ENCODE results near the gene S100A9. TPM values are rescaled to one million over a fixed set of nuclear protein-coding genes. Genes with fewer than 3 reads are reported as not detected.

The S100A9 gene
- total RNA-seq, 2 donors from 2014 or later, result not detected

DNA sequence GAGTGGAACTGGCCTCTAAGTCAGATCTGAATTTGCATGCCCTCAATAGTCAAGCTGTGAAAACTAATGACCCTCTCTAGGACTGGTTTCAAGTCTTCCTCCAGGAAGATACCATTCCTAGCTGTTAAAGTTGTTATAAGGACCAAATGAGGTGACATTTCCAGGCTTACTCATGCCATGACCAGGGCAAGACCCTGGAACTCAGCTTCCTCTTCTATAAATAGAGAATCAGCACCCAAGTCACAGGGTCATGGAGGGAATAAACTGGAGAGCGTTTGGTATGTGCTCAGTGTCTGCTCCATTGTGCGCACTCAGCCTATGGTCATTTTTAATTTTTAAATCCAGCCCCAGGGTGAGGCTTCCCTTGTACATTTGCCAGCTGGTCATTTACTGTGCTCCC lies 2.5 kb downstream of the S100A9 start:
- 97 to 100% methylated on average over 1 to 2 of the region's 2 CpGs for WGBS, 2 experiments (ENCODE audit: insufficient coverage in 1 of 2, insufficient read length in 1 of 2)
- no peaks in the 10 kb centered on the region for H3K27me3 ChIP-seq (ENCODE audit: control insufficient read depth, insufficient read depth, low read length, poor library complexity, severe bottlenecking)
- no peaks in the 10 kb centered on the region for H3K4me1 Mint-ChIP-seq
- H3K9ac ChIP-seq (ENCODE audit: extremely low read depth, low read length, poor library complexity, severe bottlenecking), result no peak overlapping the region
- H3K9me3 Mint-ChIP-seq, result no peaks in the 10 kb centered on the region
- no peak overlapping the region for H3K27ac ChIP-seq (ENCODE audit: low read depth, low read length)
- no peaks in the 10 kb centered on the region for H3K36me3 Mint-ChIP-seq (ENCODE audit: low read depth)
- H3K4me1 ChIP-seq (ENCODE audit: control insufficient read depth, insufficient read depth, low read length), result no peaks in the 10 kb centered on the region
- TF ChIP-seq, protein P1, sequence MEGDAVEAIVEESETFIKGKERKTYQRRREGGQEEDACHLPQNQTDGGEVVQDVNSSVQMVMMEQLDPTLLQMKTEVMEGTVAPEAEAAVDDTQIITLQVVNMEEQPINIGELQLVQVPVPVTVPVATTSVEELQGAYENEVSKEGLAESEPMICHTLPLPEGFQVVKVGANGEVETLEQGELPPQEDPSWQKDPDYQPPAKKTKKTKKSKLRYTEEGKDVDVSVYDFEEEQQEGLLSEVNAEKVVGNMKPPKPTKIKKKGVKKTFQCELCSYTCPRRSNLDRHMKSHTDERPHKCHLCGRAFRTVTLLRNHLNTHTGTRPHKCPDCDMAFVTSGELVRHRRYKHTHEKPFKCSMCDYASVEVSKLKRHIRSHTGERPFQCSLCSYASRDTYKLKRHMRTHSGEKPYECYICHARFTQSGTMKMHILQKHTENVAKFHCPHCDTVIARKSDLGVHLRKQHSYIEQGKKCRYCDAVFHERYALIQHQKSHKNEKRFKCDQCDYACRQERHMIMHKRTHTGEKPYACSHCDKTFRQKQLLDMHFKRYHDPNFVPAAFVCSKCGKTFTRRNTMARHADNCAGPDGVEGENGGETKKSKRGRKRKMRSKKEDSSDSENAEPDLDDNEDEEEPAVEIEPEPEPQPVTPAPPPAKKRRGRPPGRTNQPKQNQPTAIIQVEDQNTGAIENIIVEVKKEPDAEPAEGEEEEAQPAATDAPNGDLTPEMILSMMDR (conservative IDR thresholded peaks at IDR 0.05), result no peak
- DNase-seq, result no peak
- no peak overlapping the region for H3K4me3 Mint-ChIP-seq
- H3K27ac Mint-ChIP-seq, result no peak overlapping the region
- H3K27me3 Mint-ChIP-seq (ENCODE audit: insufficient read depth), result peaks cover 7% of the 10 kb centered on the region
- H3K4me3 ChIP-seq (ENCODE audit: low read length), result no peak overlapping the region
- no peaks in the 10 kb centered on the region for H3K9me3 ChIP-seq (ENCODE audit: control insufficient read depth, low read length)
- no peaks in the 10 kb centered on the region for H3K36me3 ChIP-seq (ENCODE audit: control insufficient read depth, insufficient read depth, low read length)

DNA sequence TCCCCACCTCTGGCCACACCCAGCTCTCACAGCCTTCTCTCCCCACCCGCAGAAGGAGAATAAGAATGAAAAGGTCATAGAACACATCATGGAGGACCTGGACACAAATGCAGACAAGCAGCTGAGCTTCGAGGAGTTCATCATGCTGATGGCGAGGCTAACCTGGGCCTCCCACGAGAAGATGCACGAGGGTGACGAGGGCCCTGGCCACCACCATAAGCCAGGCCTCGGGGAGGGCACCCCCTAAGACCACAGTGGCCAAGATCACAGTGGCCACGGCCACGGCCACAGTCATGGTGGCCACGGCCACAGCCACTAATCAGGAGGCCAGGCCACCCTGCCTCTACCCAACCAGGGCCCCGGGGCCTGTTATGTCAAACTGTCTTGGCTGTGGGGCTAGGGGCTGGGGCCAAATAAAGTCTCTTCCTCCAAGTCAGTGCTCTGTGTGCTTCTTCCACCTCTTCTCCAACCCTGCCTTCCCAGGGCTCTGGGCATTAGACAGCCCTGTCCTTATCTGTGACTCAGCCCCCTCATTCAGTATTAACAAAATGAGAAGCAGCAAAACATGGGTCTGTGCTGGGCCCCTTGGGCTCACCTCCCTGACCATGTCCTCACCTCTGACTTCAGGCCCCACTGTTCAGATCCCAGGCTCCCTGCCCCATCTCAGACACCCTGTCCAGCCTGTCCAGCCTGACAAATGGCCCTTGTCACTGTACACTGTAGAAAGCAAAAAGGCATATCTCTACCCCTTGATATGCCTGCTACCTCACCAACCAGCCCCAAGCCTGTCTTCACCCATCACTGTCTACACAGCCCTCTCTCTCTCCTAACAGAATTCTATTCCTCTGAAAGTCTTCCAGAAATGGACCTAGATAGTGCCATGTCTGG lies 3.2 kb downstream of the S100A9 start:
- H3K36me3 ChIP-seq (ENCODE audit: control insufficient read depth, insufficient read depth, low read length), result no peaks in the 10 kb centered on the region
- Mint-ChIP-seq H3K4me3 (no peak overlapping the region), H3K4me1 (no peaks in the 10 kb centered on the region), H3K9me3 (no peaks in the 10 kb centered on the region), H3K27ac (no peak overlapping the region), H3K27me3 (ENCODE audit: insufficient read depth) (peaks cover 7% of the 10 kb centered on the region), H3K36me3 (ENCODE audit: low read depth) (no peaks in the 10 kb centered on the region)
- 93 to 95% methylated on average over 6 to 11 of the region's 11 CpGs for WGBS, 2 experiments (ENCODE audit: insufficient coverage in 1 of 2, insufficient read length in 1 of 2)
- DNase-seq, result peak; percentile 29
- H3K27me3 ChIP-seq (ENCODE audit: control insufficient read depth, insufficient read depth, low read length, poor library complexity, severe bottlenecking), result no peaks in the 10 kb centered on the region
- no peaks in the 10 kb centered on the region for H3K9me3 ChIP-seq (ENCODE audit: control insufficient read depth, low read length)
- no peak overlapping the region for H3K9ac ChIP-seq (ENCODE audit: extremely low read depth, low read length, poor library complexity, severe bottlenecking)
- no peaks in the 10 kb centered on the region for H3K4me1 ChIP-seq (ENCODE audit: control insufficient read depth, insufficient read depth, low read length)
- TF ChIP-seq, protein P1 (conservative IDR thresholded peaks at IDR 0.05), result no peak
- no peak overlapping the region for H3K27ac ChIP-seq (ENCODE audit: low read depth, low read length)
- no peak overlapping the region for H3K4me3 ChIP-seq (ENCODE audit: low read length)

DNA sequence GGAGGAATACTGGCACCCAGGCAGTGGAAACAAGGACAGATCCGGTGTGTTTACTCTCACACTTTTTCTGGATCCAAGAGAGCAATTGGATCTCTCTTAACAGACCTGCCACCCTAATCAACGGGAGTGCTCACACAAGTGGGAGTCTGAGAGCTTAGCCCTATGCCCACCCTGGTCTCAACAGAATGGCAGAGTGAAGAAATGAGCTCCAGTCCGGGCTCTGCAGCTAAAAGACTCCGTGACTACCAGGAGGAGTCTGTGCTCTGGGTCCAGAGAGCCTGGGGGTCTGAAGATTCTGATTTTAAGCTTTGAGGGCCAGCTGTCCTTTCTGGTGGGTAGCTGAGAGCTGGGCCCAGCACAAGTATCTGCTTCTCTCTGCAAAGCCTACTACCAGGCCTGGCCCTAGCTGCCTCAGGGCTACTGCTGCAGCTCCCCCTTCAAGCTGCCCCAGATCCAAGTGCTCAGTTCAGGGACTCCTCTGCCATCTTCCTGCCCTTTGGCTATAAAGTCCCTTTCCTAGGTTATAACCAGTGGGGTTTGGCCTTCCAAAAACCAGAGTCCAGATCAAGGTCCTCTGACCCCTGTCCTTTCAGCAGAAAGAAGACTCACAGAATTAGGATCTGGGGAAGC lies 3.9 kb downstream of the S100A9 start:
- no peaks in the 10 kb centered on the region for H3K9me3 Mint-ChIP-seq
- H3K36me3 Mint-ChIP-seq (ENCODE audit: low read depth), result no peaks in the 10 kb centered on the region
- no peak overlapping the region for H3K27ac Mint-ChIP-seq
- H3K4me1 Mint-ChIP-seq, result no peaks in the 10 kb centered on the region
- TF ChIP-seq, protein P1 (conservative IDR thresholded peaks at IDR 0.05), result no peak
- no peaks in the 10 kb centered on the region for H3K27me3 ChIP-seq (ENCODE audit: control insufficient read depth, insufficient read depth, low read length, poor library complexity, severe bottlenecking)
- no peaks in the 10 kb centered on the region for H3K36me3 ChIP-seq (ENCODE audit: control insufficient read depth, insufficient read depth, low read length)
- WGBS, 2 experiments (ENCODE audit: insufficient coverage in 1 of 2, insufficient read length in 1 of 2), result 89 to 90% methylated on average over 2 to 4 of the region's 4 CpGs
- H3K27me3 Mint-ChIP-seq (ENCODE audit: insufficient read depth), result peaks cover 7% of the 10 kb centered on the region
- DNase-seq, result peak; percentile 13
- no peak overlapping the region for H3K9ac ChIP-seq (ENCODE audit: extremely low read depth, low read length, poor library complexity, severe bottlenecking)
- no peak overlapping the region for H3K4me3 Mint-ChIP-seq
- no peaks in the 10 kb centered on the region for H3K4me1 ChIP-seq (ENCODE audit: control insufficient read depth, insufficient read depth, low read length)
- H3K9me3 ChIP-seq (ENCODE audit: control insufficient read depth, low read length), result no peaks in the 10 kb centered on the region
- H3K4me3 ChIP-seq (ENCODE audit: low read length), result no peak overlapping the region
- no peak overlapping the region for H3K27ac ChIP-seq (ENCODE audit: low read depth, low read length)

Data from endodermal cell (in vitro differentiated cells).